ENCODE measurements around the gene EPHB3.
A peak's percentile ranks its signal among the peaks of the same experiment; 100 is the strongest.

Gene EPHB3

DNA sequence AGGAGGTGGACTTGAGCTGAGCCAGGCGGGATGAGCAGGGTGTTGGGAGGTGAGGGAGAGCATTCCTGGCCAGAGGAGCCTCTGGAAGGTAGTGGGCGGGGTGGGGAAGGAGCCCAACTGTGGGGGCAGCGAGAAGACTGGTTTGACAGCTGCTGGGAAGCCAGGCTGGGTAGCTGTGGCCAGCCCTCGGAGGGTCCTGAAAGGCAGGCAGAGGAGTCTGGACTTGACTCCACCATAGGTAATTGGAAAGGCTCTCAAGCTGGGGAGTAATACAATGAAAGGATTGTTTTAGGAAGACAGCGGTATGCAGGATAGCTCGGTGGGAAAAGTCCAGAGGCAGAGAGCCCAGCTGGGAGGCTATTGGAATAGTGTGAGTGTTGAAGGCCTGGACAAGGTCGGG, 17.2 kb downstream of the EPHB3 start:
- DNase-seq (ENCODE audit: low read depth), result no peak
- TF ChIP-seq, protein P1, sequence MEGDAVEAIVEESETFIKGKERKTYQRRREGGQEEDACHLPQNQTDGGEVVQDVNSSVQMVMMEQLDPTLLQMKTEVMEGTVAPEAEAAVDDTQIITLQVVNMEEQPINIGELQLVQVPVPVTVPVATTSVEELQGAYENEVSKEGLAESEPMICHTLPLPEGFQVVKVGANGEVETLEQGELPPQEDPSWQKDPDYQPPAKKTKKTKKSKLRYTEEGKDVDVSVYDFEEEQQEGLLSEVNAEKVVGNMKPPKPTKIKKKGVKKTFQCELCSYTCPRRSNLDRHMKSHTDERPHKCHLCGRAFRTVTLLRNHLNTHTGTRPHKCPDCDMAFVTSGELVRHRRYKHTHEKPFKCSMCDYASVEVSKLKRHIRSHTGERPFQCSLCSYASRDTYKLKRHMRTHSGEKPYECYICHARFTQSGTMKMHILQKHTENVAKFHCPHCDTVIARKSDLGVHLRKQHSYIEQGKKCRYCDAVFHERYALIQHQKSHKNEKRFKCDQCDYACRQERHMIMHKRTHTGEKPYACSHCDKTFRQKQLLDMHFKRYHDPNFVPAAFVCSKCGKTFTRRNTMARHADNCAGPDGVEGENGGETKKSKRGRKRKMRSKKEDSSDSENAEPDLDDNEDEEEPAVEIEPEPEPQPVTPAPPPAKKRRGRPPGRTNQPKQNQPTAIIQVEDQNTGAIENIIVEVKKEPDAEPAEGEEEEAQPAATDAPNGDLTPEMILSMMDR (IDR thresholded peaks at IDR 0.05; ENCODE audit: control insufficient read depth, insufficient read depth, low read depth, low read length, missing control alignments), result no peak
- H3K4me3 ChIP-seq (ENCODE audit: control insufficient read depth, low read depth, low read length), result no peak overlapping the region

DNA sequence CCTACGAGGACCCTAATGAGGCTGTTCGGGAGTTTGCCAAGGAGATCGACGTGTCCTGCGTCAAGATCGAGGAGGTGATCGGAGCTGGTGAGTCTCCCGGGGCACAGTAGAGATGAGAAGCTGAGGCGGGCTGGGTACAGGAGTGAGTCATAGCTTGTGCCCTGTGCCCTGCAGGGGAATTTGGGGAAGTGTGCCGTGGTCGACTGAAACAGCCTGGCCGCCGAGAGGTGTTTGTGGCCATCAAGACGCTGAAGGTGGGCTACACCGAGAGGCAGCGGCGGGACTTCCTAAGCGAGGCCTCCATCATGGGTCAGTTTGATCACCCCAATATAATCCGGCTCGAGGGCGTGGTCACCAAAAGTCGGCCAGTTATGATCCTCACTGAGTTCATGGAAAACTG, 17.9 kb downstream of the EPHB3 start:
- H3K4me3 ChIP-seq (ENCODE audit: control insufficient read depth, low read depth, low read length), result no peak overlapping the region
- DNase-seq (ENCODE audit: low read depth), result no peak
- TF ChIP-seq, protein P1 (IDR thresholded peaks at IDR 0.05; ENCODE audit: control insufficient read depth, insufficient read depth, low read depth, low read length, missing control alignments), result no peak

DNA sequence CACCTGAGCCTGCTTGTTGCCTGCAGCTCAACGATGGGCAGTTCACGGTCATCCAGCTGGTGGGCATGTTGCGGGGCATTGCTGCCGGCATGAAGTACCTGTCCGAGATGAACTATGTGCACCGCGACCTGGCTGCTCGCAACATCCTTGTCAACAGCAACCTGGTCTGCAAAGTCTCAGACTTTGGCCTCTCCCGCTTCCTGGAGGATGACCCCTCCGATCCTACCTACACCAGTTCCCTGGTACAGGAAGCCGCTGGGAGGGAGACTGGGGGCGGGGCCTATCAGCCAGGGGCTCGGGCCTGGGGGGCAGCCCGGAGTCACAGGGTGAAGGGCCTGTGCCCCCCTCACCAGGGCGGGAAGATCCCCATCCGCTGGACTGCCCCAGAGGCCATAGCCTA, 18.8 kb downstream of the EPHB3 start:
- no peak overlapping the region for H3K4me3 ChIP-seq (ENCODE audit: control insufficient read depth, low read depth, low read length)
- no peak for DNase-seq (ENCODE audit: low read depth)
- TF ChIP-seq, protein P1 (IDR thresholded peaks at IDR 0.05; ENCODE audit: control insufficient read depth, insufficient read depth, low read depth, low read length, missing control alignments), result no peak

DNA sequence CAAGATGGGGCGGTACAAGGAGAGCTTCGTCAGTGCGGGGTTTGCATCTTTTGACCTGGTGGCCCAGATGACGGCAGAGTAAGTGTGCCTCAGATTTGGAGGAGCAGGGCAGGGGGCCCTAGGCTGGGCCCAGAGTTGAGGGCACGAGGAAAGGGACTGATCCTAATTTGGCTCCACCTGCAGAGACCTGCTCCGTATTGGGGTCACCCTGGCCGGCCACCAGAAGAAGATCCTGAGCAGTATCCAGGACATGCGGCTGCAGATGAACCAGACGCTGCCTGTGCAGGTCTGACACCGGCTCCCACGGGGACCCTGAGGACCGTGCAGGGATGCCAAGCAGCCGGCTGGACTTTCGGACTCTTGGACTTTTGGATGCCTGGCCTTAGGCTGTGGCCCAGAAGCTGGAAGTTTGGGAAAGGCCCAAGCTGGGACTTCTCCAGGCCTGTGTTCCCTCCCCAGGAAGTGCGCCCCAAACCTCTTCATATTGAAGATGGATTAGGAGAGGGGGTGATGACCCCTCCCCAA, 19.8 kb downstream of the EPHB3 start:
- DNase-seq (ENCODE audit: low read depth), result no peak
- H3K4me3 ChIP-seq (ENCODE audit: control insufficient read depth, low read depth, low read length), result no peak overlapping the region
- TF ChIP-seq, protein P1 (IDR thresholded peaks at IDR 0.05; ENCODE audit: control insufficient read depth, insufficient read depth, low read depth, low read length, missing control alignments), result no peak

DNA sequence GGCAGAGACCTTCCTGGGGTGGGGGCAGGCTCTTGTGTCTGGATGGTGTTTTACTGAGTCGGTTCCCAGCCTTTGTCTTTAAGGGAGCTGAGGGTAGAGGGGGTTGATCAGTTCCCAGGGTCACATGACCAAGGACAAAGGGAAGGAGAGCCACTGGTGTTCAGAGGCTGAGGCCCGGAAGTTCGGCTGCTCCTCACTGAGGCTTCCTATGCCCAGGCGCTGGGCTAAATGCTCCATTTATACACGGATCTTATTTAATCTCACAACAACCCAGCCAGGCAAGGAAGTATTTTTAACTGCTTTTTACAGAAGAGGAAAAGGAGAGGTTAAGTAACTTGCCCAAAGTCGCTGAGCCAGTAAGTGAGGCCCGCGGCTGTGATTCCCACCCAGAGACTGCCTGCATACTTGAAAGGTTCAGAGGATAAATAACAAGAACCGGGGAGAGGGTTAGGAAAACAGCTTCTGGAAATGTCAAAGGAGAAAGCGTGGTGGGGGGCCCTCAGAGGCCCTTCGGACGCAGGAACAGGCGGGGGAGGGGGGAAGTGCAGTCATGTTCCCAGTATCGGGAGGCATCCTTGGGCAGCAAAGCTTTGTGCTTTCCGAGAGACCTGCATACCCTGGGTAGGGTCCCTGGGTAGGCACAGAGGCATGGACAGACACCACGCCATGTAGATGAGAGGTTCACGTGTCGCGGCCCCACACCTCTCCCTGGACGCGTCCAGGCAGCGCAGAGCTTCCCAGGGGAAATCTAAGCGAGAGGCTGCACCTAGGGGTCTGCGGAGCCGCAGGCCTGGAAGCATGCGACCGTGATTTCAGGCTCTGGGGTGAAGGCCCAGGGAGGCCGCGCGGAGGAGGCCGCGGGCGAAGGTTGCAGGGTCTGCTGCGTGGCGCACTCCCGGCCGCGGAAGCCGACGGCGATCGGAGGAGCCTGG, 21.3 kb downstream of the EPHB3 start:
- peak overlapping the region; percentile 55 for H3K4me3 ChIP-seq (ENCODE audit: control insufficient read depth, low read depth, low read length)
- no peak for DNase-seq (ENCODE audit: low read depth)
- TF ChIP-seq, protein P1 (IDR thresholded peaks at IDR 0.05; ENCODE audit: control insufficient read depth, insufficient read depth, low read depth, low read length, missing control alignments), result no peak

DNA sequence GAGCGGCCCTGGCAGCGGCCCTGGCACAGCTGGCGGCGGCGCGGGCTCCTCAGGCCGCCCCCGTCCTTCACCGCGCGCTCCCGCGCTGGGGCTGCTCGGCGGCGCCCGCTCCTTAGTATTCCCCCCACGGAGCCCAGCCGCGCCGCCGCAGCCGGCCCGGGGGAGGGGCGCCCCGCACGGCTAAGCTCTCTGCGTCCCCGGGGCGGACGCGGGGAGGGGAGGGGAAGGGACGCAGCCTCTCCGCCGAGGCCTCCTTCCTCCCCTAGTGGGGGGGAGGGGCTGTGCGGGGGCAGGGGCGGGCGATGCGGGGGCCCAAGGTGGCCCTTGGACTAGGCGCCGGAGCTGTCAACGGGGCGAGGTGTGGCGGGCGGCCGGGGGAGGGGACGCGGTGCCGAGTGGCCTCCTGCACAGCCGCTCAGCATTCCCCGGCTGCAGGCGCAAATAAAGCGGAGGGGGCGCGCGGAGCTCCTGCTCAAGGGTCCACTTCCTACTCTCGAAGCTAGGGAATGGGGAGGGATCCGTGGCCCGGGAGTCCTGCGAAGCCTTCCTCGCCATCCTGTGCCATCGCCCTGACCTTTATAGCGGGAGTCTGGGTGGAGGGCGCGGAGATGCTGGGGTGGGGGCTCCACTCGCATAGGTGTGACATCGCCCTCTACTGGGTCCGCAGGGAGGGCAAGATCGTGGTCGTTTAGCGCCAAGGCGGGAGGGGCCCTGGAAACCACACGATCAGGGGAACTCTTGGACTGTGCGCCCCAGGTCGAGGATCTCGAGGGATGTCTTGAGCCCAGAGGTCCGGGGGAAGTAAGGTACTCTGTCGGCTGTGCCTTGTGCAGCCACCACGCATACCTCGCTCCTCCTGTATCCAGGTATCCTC, 22.2 kb downstream of the EPHB3 start:
- DNase-seq (ENCODE audit: low read depth), result no peak
- peak overlapping the region; percentile 55 for H3K4me3 ChIP-seq (ENCODE audit: control insufficient read depth, low read depth, low read length)
- TF ChIP-seq, protein P1 (IDR thresholded peaks at IDR 0.05; ENCODE audit: control insufficient read depth, insufficient read depth, low read depth, low read length, missing control alignments), result no peak

Measured in AG09309 (cell line).